IPS DF 4.7 (cell line): ENCODE results near the gene SLC44A5.
"Not testable (repeated sequence)": the region's sequence is repeated elsewhere in the genome, so short reads cannot be mapped to it uniquely, and the experiment has no call there.

Experiments used
- DNase-seq: peaks from one replicate; pipeline ENCODE4 v3.0.0-alpha.2; 2013; ENCODE audit warnings: low spot score; ENCODE audit errors: extremely low read depth

The SLC44A5 gene

DNA sequence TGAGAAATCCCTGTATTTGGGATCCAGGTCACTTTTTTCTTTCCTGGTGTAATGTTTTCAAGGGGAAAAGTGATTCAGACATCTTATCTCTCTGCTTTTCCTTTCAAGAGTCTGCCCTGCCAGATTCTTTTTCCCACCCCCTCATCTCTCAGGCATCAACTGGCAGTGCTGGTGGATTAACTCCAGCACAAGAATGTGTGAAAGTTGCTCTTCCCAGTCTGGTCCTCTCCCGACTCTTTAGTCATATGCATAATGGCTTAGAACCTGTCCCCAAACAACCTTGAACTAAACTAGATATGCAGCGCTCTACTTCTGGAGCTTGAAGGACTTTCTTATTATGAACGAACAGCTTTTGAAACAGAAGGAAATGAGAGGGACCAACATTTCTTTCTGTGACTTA lies 88.5 kb downstream of the SLC44A5 start:
- no peak for DNase-seq

DNA sequence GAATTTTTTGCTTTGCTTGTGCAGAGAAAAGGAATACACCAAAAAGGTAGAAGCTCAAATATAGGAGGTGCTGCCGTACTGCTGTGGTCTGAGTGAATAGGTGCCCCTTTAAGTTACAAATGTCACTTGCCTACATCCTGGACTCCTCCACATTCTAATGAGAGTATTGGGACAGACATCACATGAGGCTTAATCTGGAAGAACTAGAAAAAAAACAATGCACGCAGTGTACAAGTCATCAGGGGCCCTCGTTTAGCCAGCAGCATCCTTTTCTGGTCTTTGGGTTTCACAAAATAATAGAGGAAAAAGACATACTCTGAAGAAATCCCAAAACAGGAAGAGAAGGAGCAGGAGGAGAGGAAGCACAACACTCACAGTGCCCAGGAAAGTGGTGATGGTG lies 89.3 kb downstream of the SLC44A5 start:
- DNase-seq: no peak

DNA sequence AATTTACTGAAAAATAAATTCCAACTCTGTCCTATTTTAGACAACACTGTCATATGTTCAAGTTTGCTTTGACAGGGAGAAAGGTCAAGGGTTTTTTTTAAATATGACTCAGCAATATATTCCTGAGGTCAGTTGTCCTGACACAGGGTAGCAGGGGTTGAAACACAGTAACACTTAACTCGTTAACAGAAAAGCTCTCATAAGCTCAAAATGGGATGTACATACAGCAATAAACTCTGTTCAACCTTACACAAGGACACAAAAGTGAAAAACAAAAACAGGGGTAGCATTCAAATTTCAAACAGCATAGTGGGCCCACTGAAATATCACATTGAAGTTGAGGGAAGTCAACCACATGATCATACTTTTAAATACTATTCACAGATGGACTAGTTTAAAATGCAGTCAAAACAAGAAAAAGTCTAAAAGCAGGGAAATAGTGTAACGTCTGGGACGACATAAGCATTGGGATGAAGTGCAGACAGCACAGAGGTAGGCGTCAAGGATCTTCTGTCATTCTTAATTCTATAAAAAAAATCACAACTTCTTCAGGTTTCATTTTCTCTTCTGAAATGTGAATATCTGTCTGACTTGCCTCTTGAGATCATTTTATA lies 89.9 kb downstream of the SLC44A5 start:
- DNase-seq: no peak

DNA sequence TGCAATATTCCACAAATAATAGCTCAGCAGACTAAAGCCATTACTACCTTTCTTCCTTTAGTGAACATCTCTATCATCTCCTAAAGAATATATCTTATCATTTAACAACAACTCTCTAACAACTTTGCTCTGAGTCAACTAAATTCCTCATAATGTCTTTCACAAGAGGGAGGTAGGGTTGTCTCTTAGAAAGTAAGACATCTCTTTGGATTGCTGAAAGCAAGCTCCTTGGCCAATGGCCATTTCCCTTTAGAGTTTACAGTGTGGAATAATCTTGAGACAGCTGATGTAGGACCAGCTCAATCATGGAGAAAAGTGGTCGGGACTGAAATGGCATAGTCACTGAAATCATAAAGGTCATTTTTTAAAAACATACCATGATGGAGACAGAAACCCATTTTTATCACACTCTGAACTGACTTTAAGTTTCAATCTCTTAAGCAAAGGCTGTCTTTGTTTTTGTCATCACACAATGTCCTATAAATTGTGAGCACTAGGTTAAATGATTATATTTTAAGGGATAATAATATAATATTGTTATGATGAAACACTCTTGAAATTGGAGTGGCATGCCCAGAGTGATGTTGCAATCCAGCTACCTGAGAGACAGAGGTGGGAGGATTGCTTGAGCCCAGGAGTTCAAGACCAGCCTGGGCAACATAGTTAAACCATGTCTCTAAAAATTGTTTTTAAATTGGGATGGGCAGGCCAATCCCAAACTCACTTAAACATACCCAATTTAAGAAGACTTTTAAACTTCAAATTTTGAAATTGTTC lies 91.1 kb downstream of the SLC44A5 start:
- DNase-seq: no peak

DNA sequence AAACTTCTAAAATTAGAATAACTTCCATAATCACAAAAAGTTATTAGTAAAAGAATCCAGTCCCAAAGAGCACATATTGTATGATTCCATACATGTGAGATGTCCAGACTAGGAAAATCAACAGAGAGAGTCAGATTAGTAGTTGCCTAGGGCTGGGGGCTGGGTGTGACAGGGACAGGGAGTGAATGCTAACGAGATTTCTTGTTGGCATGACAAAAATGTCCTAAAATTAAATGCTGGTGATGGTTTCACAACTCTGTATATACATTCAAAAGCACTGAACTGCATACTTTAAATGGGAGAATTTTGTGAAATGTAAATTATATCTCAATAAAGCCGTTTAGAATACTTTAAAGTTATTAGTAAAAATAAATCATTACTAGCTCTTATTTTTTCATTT lies 92.2 kb downstream of the SLC44A5 start:
- no peak for DNase-seq

DNA sequence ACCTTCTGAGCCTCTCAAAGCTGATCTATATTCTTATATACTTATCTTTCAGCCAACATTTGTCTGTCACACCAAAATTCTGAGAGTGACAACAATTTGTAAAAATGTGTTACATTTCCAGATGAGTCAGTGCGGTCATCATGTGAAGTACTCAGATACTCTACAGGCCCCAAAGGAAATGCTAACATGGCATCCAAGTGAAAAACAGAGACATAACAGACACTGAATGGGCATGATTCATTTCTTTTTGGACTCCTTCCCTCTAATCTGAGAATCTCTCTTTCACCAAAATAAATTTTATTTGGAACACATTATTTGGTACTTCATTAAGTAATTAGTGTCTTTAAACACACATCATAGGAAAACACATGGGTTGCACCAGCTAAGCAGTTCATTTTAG lies 96.6 kb downstream of the SLC44A5 start:
- no peak for DNase-seq

DNA sequence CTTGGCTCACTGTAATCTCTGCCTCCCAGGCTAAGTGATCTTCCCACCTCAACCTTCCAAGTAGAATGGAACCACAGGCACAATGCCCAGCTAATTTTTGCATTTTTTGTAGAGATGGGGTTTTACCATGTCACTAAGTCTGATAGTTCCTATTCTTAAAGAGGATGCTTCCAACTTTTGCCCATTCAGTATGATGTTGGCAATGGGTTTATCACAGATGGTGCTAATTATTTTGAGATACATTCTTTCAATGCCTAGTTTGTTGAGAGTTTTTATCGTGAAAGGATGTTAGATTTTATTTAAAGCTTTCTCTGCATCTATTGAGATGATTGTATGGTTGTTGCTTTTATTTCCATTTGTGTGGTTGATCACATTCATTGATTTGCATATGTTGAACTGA lies 103.9 kb downstream of the SLC44A5 start:
- DNase-seq: no peak

DNA sequence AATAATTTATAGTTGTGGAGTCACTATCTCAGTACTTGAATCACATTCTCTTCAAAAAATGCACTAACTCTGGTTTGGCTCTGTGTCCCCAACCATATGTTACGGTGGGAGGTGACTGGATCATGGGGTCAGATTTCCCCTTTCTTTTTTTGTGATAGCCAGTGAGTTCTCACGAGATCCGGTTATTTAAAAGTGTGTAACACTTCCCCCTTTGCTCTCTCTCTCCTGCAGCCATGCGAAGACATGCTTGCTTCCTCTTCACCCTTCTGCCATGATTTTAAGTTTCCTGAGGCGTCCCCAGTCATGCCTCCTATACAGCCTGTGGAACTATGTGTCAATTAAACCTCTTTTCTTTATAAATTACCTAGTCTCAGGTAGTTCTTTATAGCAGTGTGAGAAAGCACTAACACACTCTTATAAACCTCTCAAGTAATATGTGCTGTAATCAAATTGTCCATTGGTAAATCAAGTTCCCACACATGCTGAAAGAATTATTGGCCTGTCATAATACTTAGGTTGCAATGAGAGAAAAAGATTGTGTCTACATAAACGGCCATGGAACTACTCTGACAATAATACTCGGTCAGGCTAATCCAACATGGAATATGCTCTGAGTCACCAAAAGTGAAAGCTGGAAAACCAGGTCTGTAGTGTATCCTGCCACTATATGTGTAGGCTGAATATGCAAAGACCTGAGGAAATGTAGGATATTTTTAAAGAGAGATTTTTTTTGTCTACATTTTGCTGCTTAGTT lies 107.5 kb downstream of the SLC44A5 start:
- DNase-seq: no peak

DNA sequence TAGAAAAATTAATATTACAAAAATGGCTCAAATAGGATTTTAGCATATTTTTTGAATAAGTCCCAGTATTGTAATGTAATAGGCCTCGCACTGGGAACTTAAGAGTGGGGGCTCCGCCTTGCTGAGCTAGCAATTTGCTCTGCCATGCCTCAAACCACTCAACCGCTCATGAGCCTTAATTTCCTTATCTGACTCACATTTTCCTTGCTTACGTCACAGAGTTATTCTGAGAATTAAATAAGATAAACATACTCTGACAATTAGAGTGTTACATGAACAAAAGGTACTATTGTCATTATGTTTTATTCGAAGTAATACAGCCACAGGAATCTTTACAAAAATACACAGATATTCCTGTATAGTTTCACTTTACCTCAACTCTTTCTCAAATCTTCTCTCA lies 108.1 kb downstream of the SLC44A5 start:
- no peak for DNase-seq

DNA sequence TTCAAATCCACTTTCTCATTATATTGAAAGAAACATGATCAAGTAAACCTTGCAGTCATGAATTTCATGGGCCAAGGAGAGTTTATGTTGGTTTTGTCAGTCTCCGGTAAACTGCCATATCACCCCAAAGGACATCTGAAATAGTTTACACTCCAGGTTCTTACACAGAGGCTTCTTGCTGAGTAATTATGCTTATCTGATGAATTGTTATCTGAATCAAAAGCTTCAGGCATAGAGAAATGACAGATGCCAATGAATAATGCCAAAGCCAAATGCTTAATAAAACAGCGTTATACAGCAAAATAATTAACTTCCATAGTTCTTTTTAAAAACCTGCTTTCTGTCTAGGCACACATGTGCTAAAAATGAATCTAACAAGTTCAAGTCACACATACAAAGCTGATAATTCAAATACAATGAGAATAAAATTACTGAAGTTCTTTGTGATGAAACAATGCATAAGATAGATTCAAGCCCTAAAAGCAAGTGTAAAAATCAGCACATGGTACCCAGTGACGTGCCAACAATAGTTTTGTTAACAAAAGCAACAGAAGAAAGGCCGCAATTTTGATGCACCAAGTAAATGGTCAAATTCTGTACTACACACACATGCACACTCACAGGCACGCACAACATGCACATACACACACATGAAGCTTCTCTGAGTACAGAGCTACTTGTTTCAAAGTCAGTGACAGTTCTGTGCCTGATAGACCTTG lies 109.2 kb downstream of the SLC44A5 start:
- no peak for DNase-seq

DNA sequence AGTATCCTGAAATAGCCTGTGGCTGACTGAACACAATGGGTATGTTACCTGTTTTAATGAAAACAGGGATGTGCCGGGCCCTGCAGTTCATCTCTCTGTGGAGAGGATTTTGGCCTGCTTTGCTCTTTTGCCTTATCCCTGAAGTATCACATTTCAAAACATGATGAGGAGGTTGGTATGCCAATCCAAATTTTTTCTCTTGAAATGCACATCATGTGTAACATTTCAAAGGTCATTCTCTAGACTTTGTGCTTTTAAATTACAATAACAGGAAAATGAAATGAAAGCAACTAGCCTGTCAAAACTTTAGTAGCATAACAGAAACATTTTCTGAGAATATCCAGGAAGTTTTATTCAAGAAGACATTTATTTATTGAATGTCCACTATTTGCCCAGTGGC lies 118.9 kb downstream of the SLC44A5 start:
- no peak for DNase-seq

DNA sequence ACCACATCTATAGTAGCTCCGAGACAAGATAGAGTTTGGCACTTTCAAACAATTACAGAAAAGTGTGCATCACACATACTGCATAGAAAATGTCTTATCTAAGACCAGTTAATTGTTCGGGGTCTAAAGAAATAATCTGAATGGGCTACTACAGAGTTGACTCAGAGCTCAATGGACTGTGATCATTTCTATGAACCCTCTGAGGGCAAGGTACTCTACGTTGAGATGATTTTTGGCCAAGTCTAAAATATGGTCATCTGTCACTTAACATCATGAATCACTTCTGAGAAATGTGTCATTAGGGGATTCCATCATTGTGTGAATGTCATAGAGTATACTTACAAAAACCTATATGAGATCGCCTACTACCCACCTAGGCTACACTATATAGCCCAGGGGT lies 123.5 kb downstream of the SLC44A5 start:
- no peak for DNase-seq

DNA sequence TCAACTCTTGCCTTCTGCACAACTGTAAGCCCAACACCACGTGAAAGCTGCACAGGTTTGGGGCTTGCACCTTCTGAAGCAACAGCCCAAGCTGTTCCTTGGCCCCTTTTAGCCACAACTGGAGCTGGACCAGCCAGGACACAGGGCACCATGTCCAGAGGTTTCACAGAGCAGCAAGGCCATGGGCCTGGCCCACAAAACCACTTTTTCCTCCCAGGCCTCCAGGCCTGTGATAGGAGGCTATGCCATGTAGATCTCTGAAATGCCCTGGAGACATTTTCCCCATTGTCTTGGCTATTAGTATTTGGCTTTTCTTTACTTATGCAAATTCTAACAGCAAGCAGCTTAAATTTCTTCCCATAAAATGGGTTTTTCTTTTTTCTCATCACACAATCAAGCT lies 126.1 kb downstream of the SLC44A5 start:
- DNase-seq: no peak

DNA sequence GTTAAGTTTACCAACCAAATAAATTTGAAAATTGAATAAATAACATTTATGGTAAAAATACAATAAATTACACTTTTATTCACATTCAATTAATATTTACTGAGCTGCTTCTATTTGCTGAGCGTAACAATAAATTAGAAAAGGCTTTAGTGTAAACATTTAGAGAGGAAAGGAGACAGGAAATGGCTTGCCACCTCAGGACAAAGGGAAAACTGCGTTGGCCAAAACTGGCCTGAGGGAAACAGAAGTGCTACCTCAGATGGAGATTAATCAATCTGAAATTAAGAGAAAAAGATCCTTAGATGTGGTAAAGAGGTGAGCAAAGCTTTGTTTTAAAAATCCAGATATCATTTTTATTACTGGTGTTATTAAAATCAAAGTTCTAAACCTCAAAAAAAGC lies 128.0 kb downstream of the SLC44A5 start:
- no peak for DNase-seq

DNA sequence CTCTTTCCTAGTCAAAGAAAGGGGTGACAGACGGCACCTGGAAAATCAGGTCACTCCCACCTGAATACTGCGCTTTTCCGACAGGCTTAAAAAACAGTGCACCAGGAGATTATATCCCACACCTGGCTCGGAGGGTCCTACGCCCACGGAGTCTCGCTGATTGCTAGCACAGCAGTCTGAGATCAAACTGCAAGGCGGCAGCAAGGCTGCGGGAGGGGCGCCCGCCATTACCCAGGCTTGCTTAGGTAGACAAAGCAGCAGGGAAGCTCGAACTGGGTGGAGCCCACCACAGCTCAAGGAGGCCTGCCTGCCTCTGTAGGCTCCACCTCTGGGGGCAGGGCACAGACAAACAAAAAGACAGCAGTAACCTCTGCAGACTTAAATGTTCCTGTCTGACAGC lies 134.4 kb downstream of the SLC44A5 start:
- DNase-seq: not testable (repeated sequence)

DNA sequence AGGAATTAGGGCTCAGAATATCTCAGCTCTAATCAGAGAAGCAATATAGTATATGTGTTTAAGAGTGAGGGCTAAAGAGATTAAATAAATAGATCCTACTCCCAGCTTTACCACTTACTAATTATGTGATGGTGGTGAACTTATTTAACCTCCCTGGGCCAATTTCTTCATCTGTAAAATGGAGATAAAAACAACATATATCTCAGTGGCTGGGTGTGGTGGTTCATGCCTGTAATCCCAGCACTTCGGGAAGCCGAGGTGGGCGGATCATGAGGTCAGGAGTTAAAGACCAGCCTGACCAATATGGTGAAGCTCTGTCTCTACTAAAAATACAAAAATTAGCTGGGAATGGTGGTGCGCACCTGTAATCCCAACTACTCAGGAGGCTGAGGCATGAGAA lies 135.2 kb downstream of the SLC44A5 start:
- no peak for DNase-seq

DNA sequence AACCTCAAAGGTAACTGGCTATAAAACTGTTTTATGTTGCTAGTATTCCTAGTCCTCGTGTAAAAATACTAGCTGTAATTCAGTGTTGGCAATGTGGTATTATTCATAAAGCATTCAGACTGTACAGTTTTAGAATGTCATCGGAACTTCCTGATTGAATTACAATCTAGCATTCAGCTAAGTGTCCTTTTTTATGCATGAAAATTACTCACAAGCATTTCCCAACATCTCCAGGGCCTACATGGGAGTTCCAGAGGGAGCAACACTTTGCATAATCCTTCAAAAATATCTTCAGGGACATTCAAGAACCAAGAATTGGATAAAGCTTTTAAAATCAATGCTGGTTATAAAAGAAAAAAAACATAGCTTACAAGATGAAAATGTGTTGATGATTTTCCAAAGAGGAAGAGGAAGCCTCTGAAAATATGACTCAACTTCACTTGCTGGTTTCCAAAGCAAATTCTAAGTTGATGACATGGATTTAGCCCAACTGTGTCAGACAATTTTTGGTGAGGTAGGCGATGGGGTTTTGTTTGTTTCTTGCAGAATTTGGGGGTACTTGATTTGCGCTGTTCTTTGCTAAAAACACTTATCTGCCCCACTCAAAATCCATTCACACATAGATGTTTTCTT lies 137.8 kb downstream of the SLC44A5 start:
- no peak for DNase-seq

DNA sequence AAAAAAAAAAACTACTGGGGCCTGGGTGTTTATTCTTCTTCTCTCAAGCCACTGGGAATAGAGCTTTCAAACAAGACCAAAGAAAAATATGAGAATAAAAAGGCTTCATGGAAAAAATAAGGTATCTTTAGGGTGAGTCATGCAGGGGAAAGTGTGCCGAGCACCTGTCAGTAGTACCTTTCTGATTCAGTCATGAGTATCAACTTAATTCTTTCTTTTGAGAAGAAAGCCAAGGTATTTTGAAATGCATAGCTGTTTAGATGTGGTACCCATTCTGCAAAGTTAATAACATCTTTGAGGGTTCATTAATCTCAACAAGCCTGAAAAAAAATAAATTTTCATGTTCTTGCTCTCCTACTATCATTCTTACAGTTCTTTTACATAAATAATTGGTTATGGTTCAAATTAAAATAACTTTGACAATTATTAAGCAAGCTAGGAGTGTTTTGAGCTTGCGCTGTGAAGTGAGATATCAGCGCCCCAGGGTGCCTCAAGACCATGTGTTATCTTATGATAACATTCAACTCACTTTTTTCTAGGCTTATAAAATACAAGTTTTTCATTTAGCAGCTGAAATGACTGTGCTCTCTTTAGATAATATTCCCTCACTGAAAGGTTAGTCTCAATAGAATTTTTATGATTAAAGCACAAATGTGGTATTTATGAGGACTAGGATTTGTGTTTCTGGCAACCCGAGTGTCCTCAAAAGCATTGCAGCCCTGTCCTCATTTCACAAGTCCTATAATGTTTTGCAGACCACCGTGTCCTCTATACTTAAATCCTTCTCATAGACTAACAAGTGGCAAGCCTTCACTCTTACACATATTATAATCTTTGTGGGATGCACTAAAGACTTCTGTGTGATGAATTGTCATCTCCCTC lies 138.6 kb downstream of the SLC44A5 start:
- no peak for DNase-seq

DNA sequence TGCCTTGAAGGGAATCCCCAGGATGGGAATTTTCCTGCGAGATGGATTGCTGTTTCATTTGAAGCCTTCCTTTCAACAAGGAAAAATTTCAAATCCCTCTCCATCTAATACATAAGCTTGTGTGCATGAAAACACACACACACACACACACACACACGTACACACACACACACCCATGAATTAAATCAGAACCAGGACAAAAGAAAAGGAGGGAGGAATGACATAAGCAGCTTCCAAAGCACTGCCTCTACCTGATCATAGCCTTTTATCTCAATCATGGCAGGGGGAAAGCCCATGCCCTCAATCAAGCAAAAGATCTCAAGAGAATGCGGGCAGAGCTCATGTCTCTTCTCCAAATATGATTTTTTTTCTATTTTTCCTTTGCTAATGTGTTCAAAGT lies 139.7 kb downstream of the SLC44A5 start:
- DNase-seq: no peak

DNA sequence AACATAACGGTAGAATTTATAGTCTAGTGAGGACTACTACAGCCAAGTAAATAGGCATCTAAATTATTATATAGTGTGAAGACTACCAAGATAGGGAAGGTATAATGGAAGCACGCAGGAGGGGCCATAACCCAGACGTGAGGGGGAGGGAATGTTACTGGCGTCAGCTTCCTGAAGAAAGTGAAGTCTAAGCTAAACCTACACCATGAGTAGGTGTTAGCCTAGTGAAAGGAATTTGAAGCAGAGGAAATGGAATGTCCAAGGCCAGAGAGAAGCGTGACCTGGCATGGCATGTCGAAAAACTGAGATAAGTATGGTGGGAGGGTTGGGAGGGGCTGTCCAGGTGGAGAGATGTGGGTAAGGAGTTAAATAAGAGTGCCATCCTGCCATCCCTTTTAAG lies 140.5 kb downstream of the SLC44A5 start:
- no peak for DNase-seq
